GM19351 (cell line): ENCODE measurements around the gene DNAH17.

Experiments used
- ATAC-seq: cut with Tn5 transposase; IDR thresholded peaks from one replicate; pipeline ENCODE4 v1.9.1; 2021; ENCODE audit warnings: mild to moderate bottlenecking, moderate library complexity; ENCODE audit not compliant: unreplicated experiment

The DNAH17 gene

GRCh38 chr17:78399693-78400144 is 177.5 kb downstream of the DNAH17 start:
- ATAC-seq: no peak

- ATAC-seq: no peak
These were observed 178.0 kb downstream of the DNAH17 start for GRCh38 chr17:78399028-78399692.

- no peak for ATAC-seq
These were observed 178.8 kb downstream of the DNAH17 start for GRCh38 chr17:78398390-78398789.

- no peak for ATAC-seq
These were observed 179.5 kb downstream of the DNAH17 start for GRCh38 chr17:78397681-78398101.

GRCh38 chr17:78396441-78397337 is 180.5 kb downstream of the DNAH17 start:
- no peak for ATAC-seq

GRCh38 chr17:78395155-78395554 is 182.0 kb downstream of the DNAH17 start:
- no peak for ATAC-seq

- ATAC-seq: no peak
These were observed 183.0 kb downstream of the DNAH17 start for GRCh38 chr17:78394209-78394608.

GRCh38 chr17:78393575-78393974 is 183.6 kb downstream of the DNAH17 start:
- ATAC-seq: no peak

GRCh38 chr17:78392295-78392694 is 184.9 kb downstream of the DNAH17 start:
- ATAC-seq: no peak

- no peak for ATAC-seq
These were observed 185.4 kb downstream of the DNAH17 start for GRCh38 chr17:78391843-78392242.

- no peak for ATAC-seq
These were observed 186.2 kb downstream of the DNAH17 start for GRCh38 chr17:78391051-78391431.

- no peak for ATAC-seq
These were observed 186.8 kb downstream of the DNAH17 start for GRCh38 chr17:78390241-78391050.

GRCh38 chr17:78387977-78388941 is 188.9 kb downstream of the DNAH17 start:
- peak; percentile 37 for ATAC-seq

GRCh38 chr17:78384479-78385175 is 192.6 kb downstream of the DNAH17 start:
- no peak for ATAC-seq

GRCh38 chr17:78383725-78384471 is 193.3 kb downstream of the DNAH17 start:
- ATAC-seq: no peak

- ATAC-seq: no peak
These were observed 195.5 kb downstream of the DNAH17 start for GRCh38 chr17:78381601-78382232.

GRCh38 chr17:78380370-78380769 is 196.8 kb downstream of the DNAH17 start:
- ATAC-seq: no peak

- no peak for ATAC-seq
These were observed 198.1 kb downstream of the DNAH17 start for GRCh38 chr17:78379131-78379491.
